Measurements from ENCODE around the gene ITPRIP. TPM values are rescaled to one million over a fixed set of nuclear protein-coding genes. Genes with fewer than 3 reads are reported as not detected.
A peak's percentile ranks its signal among the peaks of the same experiment; 100 is the strongest.

The ITPRIP gene
- total RNA-seq, 2 donors from 2014 or later = 27.8 to 29.7 TPM

DNA sequence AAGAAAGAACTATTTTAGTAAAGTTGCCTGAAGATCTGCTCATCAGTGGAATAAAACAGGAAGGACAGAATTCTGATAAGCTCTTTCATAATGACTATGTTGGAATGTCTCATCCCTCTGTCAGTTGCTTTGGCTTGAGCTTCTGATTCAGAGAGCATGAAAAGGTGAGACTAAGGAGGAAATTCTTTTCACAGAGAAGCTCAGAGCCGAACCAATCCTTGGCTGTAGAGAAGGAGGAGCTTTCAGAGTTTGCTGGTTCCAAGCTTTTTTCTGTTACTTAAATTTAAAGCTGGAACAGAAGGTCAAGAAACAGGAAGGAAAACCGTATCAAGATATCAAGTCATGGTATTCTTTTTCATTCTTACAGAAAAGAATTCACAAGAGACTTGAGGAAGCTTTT is 45.3 kb downstream of the ITPRIP start:
- peak overlapping the region; percentile 68 for H3K27ac Mint-ChIP-seq
- no peak for ATAC-seq (replicated peaks in 1 of 2)
- H3K27me3 Mint-ChIP-seq (ENCODE audit: low read depth) = peaks cover 26% of the 10 kb centered on the region
- peaks cover 32% of the 10 kb centered on the region for H3K4me1 Mint-ChIP-seq (ENCODE audit: low read depth)
- peak overlapping the region in 1 of 2 donors; percentile 42 for H3K4me3 Mint-ChIP-seq
- no peaks in the 10 kb centered on the region for H3K9me3 Mint-ChIP-seq
- no peak for DNase-seq
- no peaks in the 10 kb centered on the region for H3K36me3 Mint-ChIP-seq (ENCODE audit: insufficient read depth in 2 of 2)

DNA sequence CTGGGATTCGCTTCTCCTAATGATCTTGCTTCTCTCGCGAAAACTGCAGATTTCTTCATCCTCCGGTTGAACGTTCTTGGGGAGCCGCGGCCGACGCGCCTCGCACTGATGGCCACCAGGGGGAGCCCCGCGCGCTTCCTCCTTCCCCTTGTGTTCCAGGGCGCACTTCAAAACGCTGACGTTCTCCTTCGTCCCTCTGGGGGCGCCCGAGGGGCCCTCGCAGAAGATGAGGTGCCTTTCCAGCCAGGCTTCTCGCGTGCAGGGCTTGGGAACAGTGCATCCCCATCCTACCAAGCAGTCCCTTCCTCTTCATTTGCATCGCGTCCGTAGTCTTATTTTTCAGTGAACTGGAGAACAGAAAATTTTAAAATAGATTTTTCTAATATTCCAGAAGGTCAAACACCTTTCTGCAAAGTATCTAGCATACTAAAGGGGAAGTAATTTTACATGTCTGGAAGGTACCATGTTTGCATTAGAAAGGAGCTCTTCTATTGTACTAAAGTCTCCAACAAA is 46.8 kb downstream of the ITPRIP start:
- H3K36me3 Mint-ChIP-seq (ENCODE audit: insufficient read depth in 2 of 2) = no peaks in the 10 kb centered on the region
- H3K27ac Mint-ChIP-seq = no peak overlapping the region
- no peaks in the 10 kb centered on the region for H3K9me3 Mint-ChIP-seq
- peaks cover 26% of the 10 kb centered on the region for H3K27me3 Mint-ChIP-seq (ENCODE audit: low read depth)
- ATAC-seq (replicated peaks in 1 of 2) (peak; percentile 95 to 96), DNase-seq (peak; percentile 88 to 91)
- peak overlapping the region; percentile 1 to 2 for H3K4me3 Mint-ChIP-seq
- peaks cover 23% of the 10 kb centered on the region for H3K4me1 Mint-ChIP-seq (ENCODE audit: low read depth)

- Mint-ChIP-seq H3K4me3 (no peak overlapping the region), H3K4me1 (ENCODE audit: low read depth) (peaks cover 23% of the 10 kb centered on the region), H3K27ac (no peak overlapping the region), H3K9me3 (no peaks in the 10 kb centered on the region), H3K27me3 (ENCODE audit: low read depth) (peaks cover 26% of the 10 kb centered on the region), H3K36me3 (ENCODE audit: insufficient read depth in 2 of 2) (no peaks in the 10 kb centered on the region)
- ATAC-seq (replicated peaks in 1 of 2) = no peak
- no peak for DNase-seq
Observed at GRCh38 chr10:104288355-104288754, 49.9 kb downstream of the ITPRIP start.

GRCh38 chr10:104286939-104287338 is 51.3 kb downstream of the ITPRIP start:
- H3K4me1 Mint-ChIP-seq (ENCODE audit: low read depth) = peaks cover 14% of the 10 kb centered on the region
- no peaks in the 10 kb centered on the region for H3K9me3 Mint-ChIP-seq
- H3K36me3 Mint-ChIP-seq (ENCODE audit: insufficient read depth in 2 of 2) = no peaks in the 10 kb centered on the region
- H3K27me3 Mint-ChIP-seq (ENCODE audit: low read depth) = peaks cover 26% of the 10 kb centered on the region
- no peak overlapping the region for H3K4me3 Mint-ChIP-seq
- H3K27ac Mint-ChIP-seq = no peak overlapping the region
- ATAC-seq (replicated peaks in 1 of 2) (no peak), DNase-seq (no peak)

DNA sequence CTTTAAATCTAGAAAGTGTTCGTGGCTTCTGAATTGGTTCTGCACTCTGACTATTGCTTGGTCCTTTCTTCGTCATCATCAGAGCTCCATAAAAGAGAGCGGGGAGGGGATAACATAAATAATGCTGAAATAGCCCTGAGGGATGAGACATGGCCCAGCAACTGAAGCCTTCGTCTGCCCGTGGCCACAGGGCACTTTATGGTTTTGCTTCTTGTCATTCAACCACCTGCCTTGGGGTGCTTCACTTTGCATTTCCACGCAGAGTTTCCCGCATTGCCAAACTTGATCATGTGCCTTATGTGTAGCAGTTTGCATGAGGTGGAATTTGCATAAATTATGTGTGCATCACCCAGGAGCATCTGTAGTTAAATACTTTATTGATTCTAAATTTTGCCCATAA is 53.4 kb downstream of the ITPRIP start:
- Mint-ChIP-seq H3K27me3 (ENCODE audit: low read depth) (peaks cover 11% of the 10 kb centered on the region), H3K9me3 (no peaks in the 10 kb centered on the region), H3K4me1 (ENCODE audit: low read depth) (peaks cover 5% of the 10 kb centered on the region), H3K4me3 (no peak overlapping the region), H3K27ac (no peak overlapping the region), H3K36me3 (ENCODE audit: insufficient read depth in 2 of 2) (no peaks in the 10 kb centered on the region)
- no peak for DNase-seq
- ATAC-seq (replicated peaks in 1 of 2) = no peak

DNA sequence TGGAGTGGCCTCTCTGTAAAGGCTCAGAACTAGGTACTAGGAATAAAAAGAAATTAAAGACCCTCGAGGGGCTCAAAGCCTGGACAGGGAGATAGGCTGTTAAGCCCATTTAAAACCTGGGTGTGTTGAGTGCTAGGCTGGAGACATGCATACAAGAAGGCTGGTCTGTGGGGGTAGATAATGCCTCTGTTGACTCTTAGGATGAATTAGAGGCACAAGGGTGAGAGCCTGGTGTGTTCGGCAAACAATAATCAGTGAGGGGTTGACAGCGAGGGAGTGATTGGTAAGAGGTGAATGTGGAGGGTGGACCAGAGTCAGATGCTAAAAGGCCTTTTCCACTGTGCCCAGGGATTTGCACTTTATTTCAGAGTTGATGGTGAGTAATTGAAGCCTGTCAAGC is 56.6 kb downstream of the ITPRIP start:
- Mint-ChIP-seq H3K4me1 (ENCODE audit: low read depth) (peaks cover 5% of the 10 kb centered on the region), H3K27me3 (ENCODE audit: low read depth) (peaks cover 8% of the 10 kb centered on the region), H3K36me3 (ENCODE audit: insufficient read depth in 2 of 2) (no peaks in the 10 kb centered on the region), H3K27ac (no peak overlapping the region), H3K4me3 (no peak overlapping the region), H3K9me3 (no peaks in the 10 kb centered on the region)
- ATAC-seq (replicated peaks in 1 of 2) (no peak), DNase-seq (no peak)

DNA sequence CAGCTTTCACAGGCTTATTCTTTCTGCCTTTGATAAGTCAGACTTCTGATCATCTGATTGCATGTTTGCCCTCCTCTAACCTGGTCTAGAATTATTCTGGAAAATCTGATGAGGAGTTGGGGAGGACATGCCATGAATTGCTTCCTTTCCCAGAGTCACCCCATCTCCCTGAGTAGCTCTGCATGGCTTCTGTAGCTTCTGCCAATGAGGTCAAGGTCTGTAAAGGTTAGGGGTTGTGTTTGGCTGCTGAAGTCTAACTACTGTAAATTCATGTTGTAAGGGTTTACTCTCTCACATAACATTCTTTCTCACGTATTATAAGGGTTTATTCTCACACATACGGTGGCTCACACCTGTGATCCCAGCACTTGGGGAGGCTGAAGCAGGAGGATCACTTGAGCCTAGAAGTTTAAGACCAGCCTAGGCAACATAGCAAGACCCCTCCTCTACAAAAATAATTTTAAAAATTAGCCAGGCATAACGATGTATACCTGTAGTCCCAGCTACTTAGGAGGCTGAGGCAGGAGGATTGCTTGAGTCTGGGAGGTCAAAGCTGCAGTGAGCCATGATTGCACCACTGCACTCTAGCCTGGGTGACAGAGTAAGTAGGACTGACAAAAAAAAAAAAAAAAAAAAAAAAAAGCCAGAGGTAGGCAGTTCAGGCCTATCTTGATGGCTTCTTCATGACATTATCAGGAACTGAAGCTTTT is 58.6 kb downstream of the ITPRIP start:
- no peaks in the 10 kb centered on the region for H3K36me3 Mint-ChIP-seq (ENCODE audit: insufficient read depth in 2 of 2)
- DNase-seq (no peak), ATAC-seq (replicated peaks in 1 of 2) (no peak)
- no peak overlapping the region for H3K4me3 Mint-ChIP-seq
- no peaks in the 10 kb centered on the region for H3K9me3 Mint-ChIP-seq
- peaks cover 15% of the 10 kb centered on the region for H3K27me3 Mint-ChIP-seq (ENCODE audit: low read depth)
- peaks cover 8% of the 10 kb centered on the region for H3K4me1 Mint-ChIP-seq (ENCODE audit: low read depth)
- H3K27ac Mint-ChIP-seq = no peak overlapping the region

- no peak for DNase-seq
- no peak for ATAC-seq (replicated peaks in 1 of 2)
- Mint-ChIP-seq H3K36me3 (ENCODE audit: insufficient read depth in 2 of 2) (no peaks in the 10 kb centered on the region), H3K9me3 (no peaks in the 10 kb centered on the region), H3K4me3 (no peak overlapping the region), H3K4me1 (ENCODE audit: low read depth) (peaks cover 14% of the 10 kb centered on the region), H3K27me3 (ENCODE audit: low read depth) (peaks cover 15% of the 10 kb centered on the region), H3K27ac (no peak overlapping the region)
Observed at GRCh38 chr10:104277785-104278184, 60.5 kb downstream of the ITPRIP start.

DNA sequence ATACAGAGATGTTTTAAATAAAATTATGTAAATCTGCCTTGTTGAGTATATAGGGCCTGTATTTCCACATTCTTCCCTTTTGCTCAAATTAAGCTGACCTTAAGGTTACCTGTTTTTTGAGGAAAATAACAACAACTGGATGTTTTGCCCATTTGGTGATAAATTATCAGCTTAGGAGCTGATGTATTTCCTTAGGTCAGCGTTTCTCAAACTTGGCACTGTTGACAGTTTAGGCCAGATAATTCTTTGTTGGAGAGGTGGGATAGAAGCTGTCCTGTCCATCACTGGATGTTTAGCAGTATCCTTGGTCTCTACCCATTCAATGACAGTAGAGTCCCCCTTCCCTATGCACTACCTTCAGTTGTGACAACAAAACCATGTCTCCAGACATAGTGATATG is 62.1 kb downstream of the ITPRIP start:
- Mint-ChIP-seq H3K36me3 (ENCODE audit: insufficient read depth in 2 of 2) (no peaks in the 10 kb centered on the region), H3K27ac (no peak overlapping the region), H3K9me3 (no peaks in the 10 kb centered on the region), H3K4me1 (ENCODE audit: low read depth) (peaks cover 10% of the 10 kb centered on the region), H3K4me3 (no peak overlapping the region), H3K27me3 (ENCODE audit: low read depth) (peaks cover 15% of the 10 kb centered on the region)
- no peak for ATAC-seq (replicated peaks in 1 of 2)
- DNase-seq = no peak

DNA sequence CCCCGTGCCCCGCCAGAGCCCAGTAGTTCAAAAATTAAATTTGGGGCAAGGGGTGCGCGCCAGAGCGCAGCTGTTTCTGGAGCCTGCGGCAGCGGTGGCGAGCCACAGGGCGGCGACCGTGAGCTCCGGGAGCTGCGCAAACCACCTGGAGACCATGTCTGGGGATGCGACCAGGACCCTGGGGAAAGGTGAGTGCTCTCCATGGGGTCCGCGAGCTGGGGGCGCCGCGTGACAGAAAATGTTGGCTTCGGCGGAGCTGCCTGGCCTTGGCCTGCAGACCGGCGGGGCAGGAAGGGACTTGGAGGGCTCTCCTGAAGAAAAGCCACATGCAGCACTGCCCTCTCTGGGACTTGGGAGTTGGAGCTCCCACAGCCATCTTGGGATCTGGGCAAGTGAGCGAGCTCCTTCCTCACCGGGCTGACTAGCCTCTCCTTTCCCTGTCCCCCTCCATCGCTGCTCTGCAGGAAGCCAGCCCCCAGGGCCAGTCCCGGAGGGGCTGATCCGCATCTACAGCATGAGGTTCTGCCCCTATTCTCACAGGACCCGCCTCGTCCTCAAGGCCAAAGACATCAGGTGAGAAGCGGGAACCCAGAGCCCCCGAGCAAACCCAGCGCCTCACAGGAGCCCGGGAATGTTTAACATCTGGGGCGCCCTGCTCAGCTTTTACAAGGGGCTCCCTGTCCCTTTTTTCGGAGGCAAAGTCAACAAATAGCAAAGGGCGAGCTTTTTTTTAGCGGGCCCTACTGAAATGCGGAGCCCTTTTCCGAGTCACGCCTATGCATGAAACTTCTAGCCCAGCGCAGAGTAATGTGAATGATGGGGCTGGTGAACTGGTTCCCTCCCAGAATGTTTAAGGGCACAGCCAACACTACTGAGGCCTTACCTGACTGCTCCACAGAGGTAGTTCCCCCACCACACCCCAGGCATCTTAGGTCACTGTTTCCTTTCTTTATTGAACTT is 63.2 kb downstream of the ITPRIP start:
- no peaks in the 10 kb centered on the region for H3K9me3 Mint-ChIP-seq
- peaks cover 15% of the 10 kb centered on the region for H3K27me3 Mint-ChIP-seq (ENCODE audit: low read depth)
- H3K36me3 Mint-ChIP-seq (ENCODE audit: insufficient read depth in 2 of 2) = no peaks in the 10 kb centered on the region
- H3K4me3 Mint-ChIP-seq = peak overlapping the region; percentile 68
- no peak overlapping the region for H3K27ac Mint-ChIP-seq
- H3K4me1 Mint-ChIP-seq (ENCODE audit: low read depth) = peaks cover 10% of the 10 kb centered on the region
- ATAC-seq (replicated peaks in 1 of 2) (peak; percentile 89 to 90), DNase-seq (peak; percentile 60 to 62)

DNA sequence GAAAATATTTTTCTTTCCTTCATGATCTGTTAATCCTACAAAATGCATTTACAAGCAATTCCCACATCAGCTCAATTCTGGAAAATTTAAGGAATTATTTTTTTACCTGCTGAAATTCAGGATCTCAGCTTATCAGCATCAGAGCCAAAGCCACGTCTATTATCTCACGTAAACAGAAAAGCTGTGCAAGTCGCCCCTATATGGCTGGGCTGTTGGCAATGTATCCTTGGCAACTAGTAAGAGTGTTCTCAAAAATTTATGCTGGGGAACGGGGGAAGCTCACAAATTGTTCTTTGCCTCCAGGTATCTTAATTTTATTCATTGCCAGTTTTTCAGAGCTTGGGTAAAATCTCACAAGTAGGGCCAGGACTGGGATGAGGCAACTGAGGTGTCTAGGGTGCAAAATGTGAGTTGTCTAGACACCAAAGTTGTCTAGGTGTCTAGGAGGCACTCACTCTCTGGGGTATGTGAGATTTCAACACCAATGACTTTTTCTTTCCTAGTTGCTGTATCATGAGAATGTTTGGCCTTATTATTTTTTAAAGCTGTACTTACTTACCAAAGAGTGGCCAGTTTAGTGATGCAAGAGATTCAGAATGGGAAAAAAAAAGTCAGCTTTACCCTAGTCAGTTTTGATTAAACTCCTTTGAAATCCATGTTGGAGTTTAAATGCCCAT is 64.2 kb downstream of the ITPRIP start:
- Mint-ChIP-seq H3K4me3 (peak overlapping the region in 1 of 2 donors; percentile 68), H3K27ac (no peak overlapping the region), H3K4me1 (ENCODE audit: low read depth) (peaks cover 10% of the 10 kb centered on the region), H3K9me3 (no peaks in the 10 kb centered on the region), H3K27me3 (ENCODE audit: low read depth) (peaks cover 15% of the 10 kb centered on the region), H3K36me3 (ENCODE audit: insufficient read depth in 2 of 2) (no peaks in the 10 kb centered on the region)
- ATAC-seq (replicated peaks in 1 of 2) (peak in 1 of 2 donors; percentile 32), DNase-seq (no peak)

GRCh38 chr10:104273286-104273685 is 65.0 kb downstream of the ITPRIP start:
- H3K4me3 Mint-ChIP-seq = no peak overlapping the region
- ATAC-seq (replicated peaks in 1 of 2) (no peak), DNase-seq (no peak)
- H3K27me3 Mint-ChIP-seq (ENCODE audit: low read depth) = peaks cover 11% of the 10 kb centered on the region
- H3K36me3 Mint-ChIP-seq (ENCODE audit: insufficient read depth in 2 of 2) = peaks cover 0 to 4% of the 10 kb centered on the region in 2 donors
- H3K9me3 Mint-ChIP-seq = no peaks in the 10 kb centered on the region
- peaks cover 10% of the 10 kb centered on the region for H3K4me1 Mint-ChIP-seq (ENCODE audit: low read depth)
- no peak overlapping the region for H3K27ac Mint-ChIP-seq

All from activated T-cell treated with anti-CD3 and anti-CD28 coated beads, Interleukin-2, amount 50 U/mL, for 72 hours (primary cell).